OCI-LY3 (cell line): Measurements from ENCODE around the gene XCL2.

ENCODE experiments used
- H2AFZ ChIP-seq: fragments of 200-600, 300-600 bp; shearing (Covaris generic); 2 replicates; pipeline ENCODE4 v1.6.0; 2014; ENCODE audit warnings: antibody characterized with exemption, low read depth, low read length
- H3K27ac ChIP-seq: fragments of 200-600, 300-600 bp; sonication (generic); 2 replicates; pipeline ENCODE4 v1.5.1; 2014; ENCODE audit warnings: mild to moderate bottlenecking, low read length, moderate library complexity, mixed read lengths
- H3K27me3 ChIP-seq: fragments of 200-600, 300-600 bp; sonication (generic); 2 replicates; pipeline ENCODE4 v1.6.1; 2014; ENCODE audit warnings: low read depth, low read length, mixed read lengths
- H3K36me3 ChIP-seq: fragments of 200-600, 300-600 bp; sonication (generic); replicated peaks from 2 replicates; pipeline ENCODE3; 2014; ENCODE audit warnings: low read depth, low read length, mixed read lengths
- H3K4me1 ChIP-seq: fragments of 300-600, 200-600 bp; sonication (generic); 2 replicates; pipeline ENCODE4 v1.6.1; 2014; ENCODE audit warnings: low read length, mixed read lengths
- H3K4me2 ChIP-seq: fragments of 200-600, 300-600 bp; sonication (generic); 2 replicates; pipeline ENCODE4 v1.6.1; 2014; ENCODE audit warnings: low read length, mixed read lengths
- H3K4me3 ChIP-seq: fragments of 300-600, 200-600 bp; sonication (generic); 2 replicates; pipeline ENCODE4 v1.5.1; 2014; ENCODE audit warnings: antibody characterized with exemption, mild to moderate bottlenecking, low read length, moderate library complexity
- H3K79me2 ChIP-seq: fragments of 300-600, 200-600 bp; shearing (Covaris generic); 2 replicates; pipeline ENCODE4 v1.6.1; 2014; ENCODE audit warnings: mild to moderate bottlenecking, low read length, mixed read lengths
- H3K9ac ChIP-seq: fragments of 300-600, 200-600 bp; shearing (Covaris generic); 2 replicates; pipeline ENCODE4 v1.6.0; 2014; ENCODE audit warnings: mild to moderate bottlenecking, low read length, moderate library complexity
- H3K9me3 ChIP-seq: fragments of 200-600, 300-600 bp; shearing (Covaris generic); 2 replicates; pipeline ENCODE4 v1.6.1; 2014; ENCODE audit warnings: low read length, mixed read lengths; ENCODE audit not compliant: insufficient read depth
- H4K20me1 ChIP-seq: fragments of 200-600, 300-600 bp; sonication (generic); 2 replicates; pipeline ENCODE4 v1.6.1; 2016; ENCODE audit warnings: low read length, mixed read lengths; ENCODE audit not compliant: insufficient read depth
- EZH2phosphoT487 ChIP-seq: fragments of 200-600 bp; shearing (Covaris generic); IDR thresholded peaks from 2 replicates; pipeline ENCODE4 v1.6.1; 2018; ENCODE audit warnings: antibody characterized with exemption, mixed run types, low read depth
- TF ChIP-seq, protein P1 (sequence below): fragments of 200-600, 300-600 bp; sonication (generic); IDR thresholded peaks from 2 replicates; pipeline ENCODE4 v1.5.1; 2014; ENCODE audit warnings: antibody characterized with exemption, low read length, low read depth

The XCL2 gene

GRCh38 chr1:168499688-168500049 lies 44.1 kb downstream of the XCL2 start:
- H3K9me3 ChIP-seq = no peaks in the 10 kb centered on the region; the same call in 1 of the 2 replicates
- TF ChIP-seq, protein P1, sequence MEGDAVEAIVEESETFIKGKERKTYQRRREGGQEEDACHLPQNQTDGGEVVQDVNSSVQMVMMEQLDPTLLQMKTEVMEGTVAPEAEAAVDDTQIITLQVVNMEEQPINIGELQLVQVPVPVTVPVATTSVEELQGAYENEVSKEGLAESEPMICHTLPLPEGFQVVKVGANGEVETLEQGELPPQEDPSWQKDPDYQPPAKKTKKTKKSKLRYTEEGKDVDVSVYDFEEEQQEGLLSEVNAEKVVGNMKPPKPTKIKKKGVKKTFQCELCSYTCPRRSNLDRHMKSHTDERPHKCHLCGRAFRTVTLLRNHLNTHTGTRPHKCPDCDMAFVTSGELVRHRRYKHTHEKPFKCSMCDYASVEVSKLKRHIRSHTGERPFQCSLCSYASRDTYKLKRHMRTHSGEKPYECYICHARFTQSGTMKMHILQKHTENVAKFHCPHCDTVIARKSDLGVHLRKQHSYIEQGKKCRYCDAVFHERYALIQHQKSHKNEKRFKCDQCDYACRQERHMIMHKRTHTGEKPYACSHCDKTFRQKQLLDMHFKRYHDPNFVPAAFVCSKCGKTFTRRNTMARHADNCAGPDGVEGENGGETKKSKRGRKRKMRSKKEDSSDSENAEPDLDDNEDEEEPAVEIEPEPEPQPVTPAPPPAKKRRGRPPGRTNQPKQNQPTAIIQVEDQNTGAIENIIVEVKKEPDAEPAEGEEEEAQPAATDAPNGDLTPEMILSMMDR = no peak
- no peak overlapping the region for H3K4me2 ChIP-seq
- no peaks in the 10 kb centered on the region for H3K36me3 ChIP-seq
- H3K4me1 ChIP-seq = peaks cover 13% of the 10 kb centered on the region
- H3K79me2 ChIP-seq = no peaks in the 10 kb centered on the region
- H3K27ac ChIP-seq = no peak overlapping the region
- H2AFZ ChIP-seq = no peak overlapping the region
- H3K27me3 ChIP-seq = peaks cover 13% of the 10 kb centered on the region
- no peaks in the 10 kb centered on the region for H4K20me1 ChIP-seq
- H3K4me3 ChIP-seq = no peak overlapping the region
- no peak overlapping the region for H3K9ac ChIP-seq

DNA sequence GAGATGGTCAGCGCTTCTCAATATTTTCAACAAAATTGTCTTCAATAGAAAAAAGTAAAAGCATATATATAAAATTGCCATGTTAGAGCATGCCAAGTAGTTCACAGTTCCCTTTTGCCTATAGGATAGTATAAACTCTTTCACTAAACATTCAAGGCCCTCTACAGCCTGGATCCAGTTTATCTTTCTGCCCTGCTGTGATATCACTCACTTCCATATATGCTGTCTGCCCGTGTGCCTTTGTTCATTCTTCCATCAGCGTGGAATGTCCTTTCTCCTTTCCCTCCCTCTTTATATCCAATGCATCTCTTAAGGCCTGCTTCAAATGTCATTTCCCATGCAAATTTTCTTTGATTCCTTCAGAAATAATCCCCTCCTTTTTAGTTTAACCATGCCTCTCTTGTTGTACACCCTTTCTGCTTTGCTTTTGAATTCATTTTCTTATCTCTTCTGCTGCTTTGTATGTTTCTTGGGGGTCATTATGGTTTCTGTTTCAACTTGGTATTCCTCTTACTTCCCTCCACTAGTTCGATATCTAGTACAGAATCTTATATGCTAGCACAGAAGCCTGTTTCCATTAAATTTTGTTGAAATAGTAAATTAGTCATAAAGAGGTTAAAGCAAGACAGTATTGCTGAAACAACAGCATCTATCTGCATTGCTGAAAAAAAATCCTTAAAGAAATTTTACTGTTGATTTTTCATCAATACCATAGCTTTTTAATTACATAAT lies 44.7 kb downstream of the XCL2 start:
- no peak for TF ChIP-seq EZH2phosphoT487
- TF ChIP-seq, protein P1 = no peak
- no peaks in the 10 kb centered on the region; the same call in 1 of the 2 replicates for H3K9me3 ChIP-seq
- no peak overlapping the region for H3K4me2 ChIP-seq
- H3K9ac ChIP-seq = no peak overlapping the region
- no peak overlapping the region for H3K27ac ChIP-seq
- H3K27me3 ChIP-seq = peaks cover 13% of the 10 kb centered on the region
- no peak overlapping the region for H3K4me3 ChIP-seq
- H3K36me3 ChIP-seq = no peaks in the 10 kb centered on the region
- no peaks in the 10 kb centered on the region for H4K20me1 ChIP-seq
- no peaks in the 10 kb centered on the region for H3K79me2 ChIP-seq
- no peak overlapping the region for H2AFZ ChIP-seq
- peaks cover 8% of the 10 kb centered on the region for H3K4me1 ChIP-seq

DNA sequence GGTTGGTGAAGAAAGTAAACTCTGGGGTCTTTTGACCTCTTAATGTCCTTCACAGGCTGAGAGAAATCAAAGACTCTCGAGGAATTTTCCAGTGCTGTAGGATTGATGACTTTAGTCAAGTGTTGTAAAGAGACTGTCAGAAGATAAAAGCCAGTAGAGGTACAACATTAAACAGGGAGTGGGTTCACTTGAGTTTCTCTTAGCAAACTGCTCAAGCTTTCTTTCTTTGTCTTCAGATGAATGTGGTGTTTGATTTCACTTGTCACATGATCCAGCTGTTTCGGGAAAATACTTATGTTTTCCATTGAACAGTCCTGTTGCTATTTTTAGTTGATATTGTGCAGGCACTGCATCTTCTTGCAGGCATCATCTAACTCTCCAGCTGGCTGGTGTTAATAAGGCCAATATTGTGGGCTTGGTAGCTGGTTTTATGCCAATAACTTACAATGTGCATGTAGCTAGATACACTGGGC lies 45.6 kb downstream of the XCL2 start:
- Histone ChIP-seq H3K4me3 (no peak overlapping the region), H3K9ac (no peak overlapping the region), H3K4me1 (no peaks in the 10 kb centered on the region), H3K27ac (no peak overlapping the region), H3K4me2 (no peak overlapping the region), H3K27me3 (peaks cover 13% of the 10 kb centered on the region), H4K20me1 (no peaks in the 10 kb centered on the region), H3K36me3 (no peaks in the 10 kb centered on the region), H2AFZ (no peak overlapping the region), H3K79me2 (no peaks in the 10 kb centered on the region), H3K9me3 (no peaks in the 10 kb centered on the region; the same call in 1 of the 2 replicates)
- TF ChIP-seq, protein P1 = no peak
- TF ChIP-seq EZH2phosphoT487 = no peak

GRCh38 chr1:168497376-168497950 lies 46.3 kb downstream of the XCL2 start:
- Histone ChIP-seq H3K4me1 (no peaks in the 10 kb centered on the region), H3K79me2 (no peaks in the 10 kb centered on the region)

More at GRCh38 chr1:168497376-168497950, 46.3 kb downstream of the XCL2 start:
- H3K9me3 ChIP-seq = no peaks in the 10 kb centered on the region; the same call in 1 of the 2 replicates
- H3K36me3 ChIP-seq = no peaks in the 10 kb centered on the region
- TF ChIP-seq, protein P1 = no peak
- TF ChIP-seq EZH2phosphoT487 = no peak
- no peak overlapping the region for H2AFZ ChIP-seq
- no peak overlapping the region for H3K4me2 ChIP-seq
- H3K4me3 ChIP-seq = no peak overlapping the region
- H3K27ac ChIP-seq = no peak overlapping the region
- peaks cover 13% of the 10 kb centered on the region for H3K27me3 ChIP-seq
- H4K20me1 ChIP-seq = no peaks in the 10 kb centered on the region
- H3K9ac ChIP-seq = no peak overlapping the region
